GM21360 (cell line): ENCODE measurements around the gene ARNT2.

Source experiments
- ATAC-seq: cut with Tn5 transposase; IDR thresholded peaks from one replicate; pipeline ENCODE4 v1.9.1; 2021; ENCODE audit warnings: mild to moderate bottlenecking, moderate library complexity; ENCODE audit not compliant: unreplicated experiment

Gene ARNT2

GRCh38 chr15:80489030-80489594 is 84.9 kb downstream of the ARNT2 start:
- no peak for ATAC-seq

- ATAC-seq: no peak
Measured at GRCh38 chr15:80490431-80490990, 86.3 kb downstream of the ARNT2 start.

GRCh38 chr15:80491163-80491847 is 87.1 kb downstream of the ARNT2 start:
- ATAC-seq: no peak

- no peak for ATAC-seq
Measured at GRCh38 chr15:80492409-80492808, 88.2 kb downstream of the ARNT2 start.

GRCh38 chr15:80492874-80493273 is 88.7 kb downstream of the ARNT2 start:
- ATAC-seq: no peak

- ATAC-seq: no peak
Measured at GRCh38 chr15:80494351-80494751, 90.2 kb downstream of the ARNT2 start.

GRCh38 chr15:80494756-80495155 is 90.6 kb downstream of the ARNT2 start:
- ATAC-seq: no peak

GRCh38 chr15:80495401-80495942 is 91.3 kb downstream of the ARNT2 start:
- no peak for ATAC-seq

GRCh38 chr15:80496096-80496495 is 91.9 kb downstream of the ARNT2 start:
- no peak for ATAC-seq

GRCh38 chr15:80497221-80497620 is 93.0 kb downstream of the ARNT2 start:
- ATAC-seq: no peak

GRCh38 chr15:80498652-80499051 is 94.5 kb downstream of the ARNT2 start:
- no peak for ATAC-seq

GRCh38 chr15:80500021-80500420 is 95.8 kb downstream of the ARNT2 start:
- ATAC-seq: no peak

- no peak for ATAC-seq
Measured at GRCh38 chr15:80501476-80501875, 97.3 kb downstream of the ARNT2 start.

GRCh38 chr15:80502782-80503181 is 98.6 kb downstream of the ARNT2 start:
- no peak for ATAC-seq

GRCh38 chr15:80503319-80503952 is 99.3 kb downstream of the ARNT2 start:
- no peak for ATAC-seq

GRCh38 chr15:80504931-80505330 is 100.7 kb downstream of the ARNT2 start:
- ATAC-seq: no peak

GRCh38 chr15:80506286-80506893 is 102.2 kb downstream of the ARNT2 start:
- no peak for ATAC-seq

GRCh38 chr15:80507131-80507530 is 102.9 kb downstream of the ARNT2 start:
- ATAC-seq: no peak

- ATAC-seq: no peak
Measured at GRCh38 chr15:80507638-80508316, 103.6 kb downstream of the ARNT2 start.

- ATAC-seq: no peak
Measured at GRCh38 chr15:80508783-80509182, 104.6 kb downstream of the ARNT2 start.

GRCh38 chr15:80509800-80510199 is 105.6 kb downstream of the ARNT2 start:
- no peak for ATAC-seq
